Measurements from ENCODE around the gene CHST4.
A peak's percentile ranks its signal among the peaks of the same experiment; 100 is the strongest.
"Not testable (repeated sequence)": the region's sequence is repeated elsewhere in the genome, so short reads cannot be mapped to it uniquely, and the experiment has no call there.

Gene CHST4

GRCh38 chr16:71526111-71526631 is at the start of gene CHST4:
CHST4 (plus strand) TSS chr16:71526426; CDS start chr16:71536678, 10,252 bp downstream.
- no peak for DNase-seq (ENCODE audit: low read depth)

GRCh38 chr16:71476457-71477124 is 49.6 kb upstream of the CHST4 start:
- no peak for DNase-seq (ENCODE audit: low read depth)

GRCh38 chr16:71479420-71479819 is 46.8 kb upstream of the CHST4 start:
- no peak for DNase-seq (ENCODE audit: low read depth)

GRCh38 chr16:71480956-71481355 is 45.3 kb upstream of the CHST4 start:
- no peak for DNase-seq (ENCODE audit: low read depth)

GRCh38 chr16:71482569-71482968 is 43.7 kb upstream of the CHST4 start:
- no peak for DNase-seq (ENCODE audit: low read depth)

GRCh38 chr16:71484006-71484893 is 42.0 kb upstream of the CHST4 start:
- peak; percentile 59 for DNase-seq (ENCODE audit: low read depth)

- DNase-seq (ENCODE audit: low read depth): no peak
Observed at GRCh38 chr16:71489122-71489521, 37.1 kb upstream of the CHST4 start, which contains the start of gene ZNF19. ZNF19 (minus strand) TSS chr16:71489324; CDS start chr16:71482114, 7,210 bp downstream.

- DNase-seq (ENCODE audit: low read depth): no peak
Observed at GRCh38 chr16:71490361-71490760, 35.9 kb upstream of the CHST4 start.

GRCh38 chr16:71491054-71491453 is 35.2 kb upstream of the CHST4 start:
- DNase-seq (ENCODE audit: low read depth): no peak

GRCh38 chr16:71492786-71493185 is 33.4 kb upstream of the CHST4 start:
- DNase-seq (ENCODE audit: low read depth): no peak

GRCh38 chr16:71493213-71493612 is 33.0 kb upstream of the CHST4 start:
- no peak for DNase-seq (ENCODE audit: low read depth)

GRCh38 chr16:71498031-71498430 is 28.2 kb upstream of the CHST4 start:
- DNase-seq (ENCODE audit: low read depth): no peak

- DNase-seq (ENCODE audit: low read depth): peak; percentile 8
Observed at GRCh38 chr16:71499775-71500364, 26.4 kb upstream of the CHST4 start.

- no peak for DNase-seq (ENCODE audit: low read depth)
Observed at GRCh38 chr16:71500964-71501363, 25.3 kb upstream of the CHST4 start.

- DNase-seq (ENCODE audit: low read depth): no peak
Observed at GRCh38 chr16:71501547-71501946, 24.7 kb upstream of the CHST4 start.

- not testable (repeated sequence) for DNase-seq (ENCODE audit: low read depth)
Observed at GRCh38 chr16:71504051-71504450, 22.2 kb upstream of the CHST4 start.

GRCh38 chr16:71504901-71505300 is 21.3 kb upstream of the CHST4 start:
- no peak for DNase-seq (ENCODE audit: low read depth)

GRCh38 chr16:71507061-71507460 is 19.2 kb upstream of the CHST4 start:
- no peak for DNase-seq (ENCODE audit: low read depth)

- DNase-seq (ENCODE audit: low read depth): no peak
Observed at GRCh38 chr16:71513302-71513701, 12.9 kb upstream of the CHST4 start.

- no peak for DNase-seq (ENCODE audit: low read depth)
Observed at GRCh38 chr16:71514476-71514875, 11.8 kb upstream of the CHST4 start.

GRCh38 chr16:71515026-71515425 is 11.2 kb upstream of the CHST4 start:
- no peak for DNase-seq (ENCODE audit: low read depth)

GRCh38 chr16:71520550-71520949 is 5.7 kb upstream of the CHST4 start:
- no peak for DNase-seq (ENCODE audit: low read depth)

Data from activated T-helper 1 cell treated with Interleukin-2 at 50 U/mL for 16 hours (primary cell).